SK-N-MC (cell line): ENCODE data around the gene STX19.

Experiments
- EZH2 ChIP-seq: fragments of 200-600 bp; sonication (generic); IDR thresholded peaks from one replicate; pipeline ENCODE4 v1.6.1; 2017; ENCODE audit warnings: antibody characterized with exemption
- POLR2AphosphoS5 ChIP-seq: IDR thresholded peaks from 2 replicates; pipeline ENCODE4 v1.6.1; 2012; ENCODE audit warnings: mild to moderate bottlenecking, low read depth, low read length, borderline replicate concordance

GRCh38 chr3:94004301-94004910 lies 24.0 kb downstream of the STX19 start:
- TF ChIP-seq POLR2AphosphoS5 (no peak), EZH2 (no peak)
